ENCODE measurements around the gene FSTL4.
"Not testable (repeated sequence)": the region's sequence is repeated elsewhere in the genome, so short reads cannot be mapped to it uniquely, and the experiment has no call there.

The FSTL4 gene

DNA sequence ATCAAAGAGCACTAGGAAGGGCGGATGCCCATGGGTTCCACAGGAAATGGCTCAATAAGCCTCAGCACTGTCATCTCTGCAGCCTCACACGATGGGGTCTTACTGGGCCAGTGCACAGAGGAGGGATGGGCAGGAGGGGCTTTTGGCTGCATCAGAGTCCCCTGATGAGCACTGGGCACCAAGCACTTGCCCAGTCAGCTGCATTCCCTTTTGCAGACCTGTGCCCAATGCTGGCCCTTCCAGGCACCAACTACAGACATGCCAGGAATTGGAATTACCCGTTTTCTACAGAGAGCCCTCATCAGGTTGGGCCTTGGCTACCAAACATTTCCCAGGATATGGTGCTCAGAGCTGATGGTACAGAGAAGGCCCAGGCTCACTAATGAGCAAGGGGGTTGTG is 378.1 kb downstream of the FSTL4 start:
- DNase-seq, result no peak

DNA sequence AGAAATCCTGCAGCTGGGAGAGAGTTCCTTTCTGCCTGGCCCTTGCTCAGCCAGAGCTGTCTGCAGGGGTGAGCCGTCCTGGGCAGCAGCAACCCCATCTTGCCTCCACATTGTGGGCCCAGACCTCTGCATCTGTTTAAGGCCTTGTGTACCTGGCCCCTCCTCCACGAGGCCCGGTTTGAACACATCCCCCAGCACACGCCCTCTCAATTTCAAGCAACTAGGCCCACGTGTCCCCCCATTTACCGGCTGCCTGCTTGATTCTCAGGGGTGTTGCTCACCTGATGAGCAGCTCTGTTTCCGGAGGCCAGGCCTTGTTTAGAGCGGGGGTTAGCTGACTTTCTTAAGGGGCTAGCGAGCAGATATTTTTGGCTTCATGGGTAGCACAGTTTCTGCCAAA is 378.7 kb downstream of the FSTL4 start:
- DNase-seq, result no peak

GRCh38 chr5:133232911-133233310 is 379.4 kb downstream of the FSTL4 start:
- no peak for DNase-seq

DNA sequence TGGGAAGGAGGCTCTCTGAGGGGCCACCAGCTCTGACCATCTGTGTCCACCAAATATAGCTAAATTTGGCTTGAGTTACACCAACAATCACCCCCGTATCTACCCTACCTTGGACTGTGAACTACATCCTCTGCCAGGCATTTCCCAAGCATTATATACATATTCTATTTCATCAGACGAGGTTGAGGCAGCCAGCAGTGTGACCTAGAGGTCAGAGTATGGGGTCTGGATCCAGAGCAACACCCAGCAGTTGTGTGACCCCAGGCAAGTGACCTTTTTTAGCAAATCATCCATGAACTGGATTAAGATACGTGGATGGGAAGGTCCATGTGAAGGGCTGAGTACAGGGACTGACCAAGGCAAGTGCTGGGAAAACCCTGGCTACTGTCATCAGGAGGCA is 379.9 kb downstream of the FSTL4 start:
- DNase-seq, result no peak

- DNase-seq, result no peak
Measured at GRCh38 chr5:133232011-133232410, 380.3 kb downstream of the FSTL4 start.

DNA sequence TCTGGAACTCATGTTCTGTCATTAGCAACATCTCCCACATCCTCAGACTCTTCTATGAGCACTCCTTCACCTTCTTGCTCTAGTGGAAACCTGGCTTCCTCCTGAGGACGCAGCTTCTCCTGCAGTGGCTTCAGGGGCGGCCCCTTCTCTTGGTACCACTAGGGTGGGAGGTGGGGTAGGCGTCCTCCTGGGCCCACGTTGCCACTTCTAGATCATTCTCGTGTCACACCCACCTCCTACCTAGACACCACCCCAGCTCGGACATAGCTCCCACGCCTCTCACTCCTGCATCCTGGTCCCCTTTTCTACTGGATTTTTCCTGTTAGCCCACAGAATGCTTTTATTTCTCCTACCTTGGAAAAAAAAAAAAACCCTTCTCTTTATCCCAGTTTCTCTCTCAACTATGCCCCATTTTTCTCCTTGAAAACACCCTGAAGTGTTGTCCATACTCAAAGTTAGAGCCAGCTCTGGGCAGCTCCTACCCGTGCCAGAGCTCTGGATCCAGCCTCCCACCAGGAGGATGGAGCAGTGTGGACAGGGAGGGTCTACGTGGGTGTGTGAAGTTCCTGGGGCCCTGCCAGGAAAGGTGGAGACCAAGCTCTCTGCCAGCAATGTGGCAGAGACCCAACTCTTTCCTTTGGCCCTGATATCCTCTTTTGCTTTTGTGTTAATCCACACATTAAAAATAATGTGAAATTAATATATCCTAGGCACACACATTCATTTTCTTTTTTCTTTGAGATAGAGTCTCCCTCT is 381.3 kb downstream of the FSTL4 start:
- DNase-seq, result no peak

DNA sequence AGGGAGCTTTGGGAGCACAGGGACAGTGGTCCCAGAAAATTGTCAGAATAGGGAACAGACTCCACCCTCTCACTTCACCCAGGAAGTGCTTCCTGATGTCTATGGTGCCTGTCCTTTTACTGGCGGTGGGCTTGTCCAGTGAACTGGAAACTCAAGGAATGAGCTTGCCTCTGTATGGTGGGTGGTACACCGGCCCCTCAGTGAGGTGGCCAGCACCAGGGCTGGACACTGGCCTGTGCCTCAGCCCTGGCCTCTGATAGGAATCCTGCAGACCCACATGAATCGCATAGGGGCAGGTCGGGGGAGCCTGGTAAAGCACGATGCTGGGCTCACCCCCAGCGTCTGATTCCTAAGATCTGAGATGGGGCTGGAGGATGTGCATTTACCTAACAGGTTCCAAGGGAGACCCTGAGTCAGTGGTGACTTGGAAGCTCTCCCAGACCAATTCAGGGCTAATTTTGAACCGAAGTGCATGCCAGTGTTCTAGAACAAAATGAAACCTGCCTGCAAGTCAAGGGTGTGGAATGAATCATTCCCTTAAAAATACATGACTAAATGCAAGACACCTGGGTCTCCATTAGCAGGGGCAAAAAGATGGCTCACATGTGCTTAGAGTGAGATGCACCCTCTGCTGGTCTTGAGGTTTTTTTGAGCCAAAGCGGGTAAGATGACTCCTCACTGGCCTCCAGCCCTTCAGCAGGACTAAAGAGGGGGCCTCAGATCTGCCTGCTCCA is 382.2 kb downstream of the FSTL4 start:
- DNase-seq, result no peak

DNA sequence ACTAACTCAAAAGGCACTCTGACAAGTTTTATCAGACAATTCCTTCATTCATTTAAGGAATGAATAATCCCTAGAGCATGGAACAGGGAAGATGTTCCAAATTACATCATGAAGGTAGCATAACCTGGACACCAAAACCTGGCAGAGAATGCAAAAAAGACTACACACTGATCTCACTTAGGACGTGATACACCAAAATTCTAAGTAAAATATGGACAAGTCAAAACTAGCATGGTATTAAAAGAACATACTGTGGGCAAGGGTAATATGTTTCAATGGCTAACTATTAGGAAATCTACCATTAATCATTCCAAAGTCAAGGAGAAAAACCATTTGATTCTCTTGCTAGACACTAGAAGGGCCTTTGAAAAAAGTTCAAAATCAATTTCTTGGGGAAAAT is 384.0 kb downstream of the FSTL4 start:
- DNase-seq, result no peak

DNA sequence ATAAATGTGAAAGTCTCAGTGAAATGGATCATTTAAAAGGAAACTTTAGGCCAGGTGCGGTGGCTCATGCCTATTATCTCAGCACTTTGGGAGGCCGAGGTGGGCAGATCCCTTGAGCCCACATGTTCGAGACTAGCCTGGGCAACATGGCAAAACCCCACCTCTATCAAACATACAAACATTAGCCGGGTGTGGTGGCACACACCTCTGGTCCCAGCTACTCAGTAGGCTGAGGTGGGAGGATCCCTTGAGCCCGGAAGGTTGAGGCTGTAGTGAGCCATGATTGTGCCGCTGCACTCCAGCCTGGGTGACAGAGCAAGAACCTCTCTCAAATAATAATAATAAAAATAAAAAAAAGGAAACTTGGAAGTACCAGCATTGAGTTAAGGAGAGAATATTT is 384.4 kb downstream of the FSTL4 start:
- no peak for DNase-seq

- DNase-seq, result no peak
Measured at GRCh38 chr5:133227082-133227481, 385.3 kb downstream of the FSTL4 start.

DNA sequence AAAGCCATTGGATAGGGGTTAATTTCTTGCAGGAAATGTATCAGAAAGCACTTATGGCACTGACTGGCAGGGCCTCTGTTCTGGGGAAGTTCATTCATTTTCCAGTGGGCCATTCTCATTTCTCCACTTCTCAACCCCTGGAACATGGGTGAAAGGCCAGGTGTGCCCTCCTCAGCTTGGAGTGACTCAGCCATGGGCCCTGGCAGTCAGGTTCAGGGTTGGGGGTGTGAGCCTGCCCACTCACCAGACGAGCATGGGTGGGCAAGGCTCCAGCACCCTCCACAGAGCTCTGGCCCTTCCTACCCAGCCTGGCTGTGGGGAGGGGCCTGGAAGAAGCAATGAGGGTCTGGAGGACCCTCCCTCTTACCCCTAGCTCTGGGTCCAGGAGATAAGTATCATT is 386.2 kb downstream of the FSTL4 start:
- DNase-seq, result no peak

GRCh38 chr5:133225671-133226152 is 386.6 kb downstream of the FSTL4 start:
- no peak for DNase-seq

GRCh38 chr5:133222979-133223378 is 389.4 kb downstream of the FSTL4 start:
- no peak for DNase-seq

DNA sequence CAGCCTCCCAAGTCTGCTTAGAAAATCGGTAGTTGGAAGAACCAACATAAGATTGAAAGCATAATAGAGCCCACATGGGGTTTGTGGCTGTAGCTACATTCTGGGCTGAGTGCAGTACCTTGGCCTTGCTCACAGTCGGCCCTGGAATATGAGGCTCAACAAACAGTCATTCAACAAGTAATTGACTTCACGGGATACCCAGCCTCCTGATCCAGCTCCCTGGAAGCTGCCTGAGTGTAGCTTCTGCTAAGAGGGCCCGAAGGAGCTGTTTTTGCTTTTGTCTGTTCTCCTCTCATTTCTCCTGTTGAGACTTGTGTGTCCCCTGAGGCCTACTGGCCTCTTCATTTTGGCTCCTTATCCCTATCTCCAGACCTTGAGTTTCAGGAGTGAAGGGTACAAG is 389.8 kb downstream of the FSTL4 start:
- no peak for DNase-seq

- DNase-seq, result no peak
Measured at GRCh38 chr5:133222040-133222439, 390.3 kb downstream of the FSTL4 start.

- DNase-seq, result no peak
Measured at GRCh38 chr5:133220851-133221674, 391.3 kb downstream of the FSTL4 start.

- no peak for DNase-seq
Measured at GRCh38 chr5:133219296-133219695, 393.0 kb downstream of the FSTL4 start.

- not testable (repeated sequence) for DNase-seq
Measured at GRCh38 chr5:133216138-133216537, 396.2 kb downstream of the FSTL4 start.

- DNase-seq, result no peak
Measured at GRCh38 chr5:133214153-133214820, 398.1 kb downstream of the FSTL4 start.

DNA sequence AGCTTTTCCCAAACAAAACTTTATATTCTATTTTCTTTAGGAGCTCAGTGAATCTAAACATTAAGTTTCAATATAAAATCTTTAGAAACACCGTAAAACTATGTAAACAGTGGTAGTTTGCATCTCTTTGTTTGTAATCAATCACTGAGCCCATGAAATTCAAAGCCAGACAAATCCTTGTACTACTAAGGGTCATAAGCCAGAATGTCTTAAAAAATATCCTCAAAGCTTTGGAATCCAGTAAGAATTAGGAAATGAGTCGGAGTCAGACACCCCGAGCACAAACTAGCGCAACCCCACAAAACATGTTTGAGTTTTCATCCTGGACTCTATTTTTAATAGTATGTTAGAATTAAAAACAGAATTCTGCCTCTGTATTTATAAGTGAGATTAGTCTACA is 406.7 kb downstream of the FSTL4 start:
- no peak for DNase-seq

DNA sequence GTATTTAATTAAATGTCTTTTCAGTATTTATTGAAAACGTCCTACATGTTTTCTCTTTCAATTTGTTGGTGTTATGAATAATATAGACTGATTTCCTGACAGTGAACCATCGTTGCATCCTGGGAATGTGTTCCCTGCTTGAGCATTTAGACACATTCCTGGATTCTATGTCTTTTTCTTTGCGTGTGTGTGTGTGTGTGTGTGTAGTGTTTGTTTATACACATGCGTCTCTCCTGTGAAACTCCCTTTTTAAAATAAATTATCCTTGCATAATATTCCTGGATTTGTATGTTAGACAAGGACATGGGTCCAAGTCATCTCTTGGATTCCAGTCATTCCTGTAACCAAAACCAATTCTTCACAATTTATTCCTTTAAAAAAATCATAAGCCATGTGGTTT is 407.1 kb downstream of the FSTL4 start:
- DNase-seq, result no peak

DNA sequence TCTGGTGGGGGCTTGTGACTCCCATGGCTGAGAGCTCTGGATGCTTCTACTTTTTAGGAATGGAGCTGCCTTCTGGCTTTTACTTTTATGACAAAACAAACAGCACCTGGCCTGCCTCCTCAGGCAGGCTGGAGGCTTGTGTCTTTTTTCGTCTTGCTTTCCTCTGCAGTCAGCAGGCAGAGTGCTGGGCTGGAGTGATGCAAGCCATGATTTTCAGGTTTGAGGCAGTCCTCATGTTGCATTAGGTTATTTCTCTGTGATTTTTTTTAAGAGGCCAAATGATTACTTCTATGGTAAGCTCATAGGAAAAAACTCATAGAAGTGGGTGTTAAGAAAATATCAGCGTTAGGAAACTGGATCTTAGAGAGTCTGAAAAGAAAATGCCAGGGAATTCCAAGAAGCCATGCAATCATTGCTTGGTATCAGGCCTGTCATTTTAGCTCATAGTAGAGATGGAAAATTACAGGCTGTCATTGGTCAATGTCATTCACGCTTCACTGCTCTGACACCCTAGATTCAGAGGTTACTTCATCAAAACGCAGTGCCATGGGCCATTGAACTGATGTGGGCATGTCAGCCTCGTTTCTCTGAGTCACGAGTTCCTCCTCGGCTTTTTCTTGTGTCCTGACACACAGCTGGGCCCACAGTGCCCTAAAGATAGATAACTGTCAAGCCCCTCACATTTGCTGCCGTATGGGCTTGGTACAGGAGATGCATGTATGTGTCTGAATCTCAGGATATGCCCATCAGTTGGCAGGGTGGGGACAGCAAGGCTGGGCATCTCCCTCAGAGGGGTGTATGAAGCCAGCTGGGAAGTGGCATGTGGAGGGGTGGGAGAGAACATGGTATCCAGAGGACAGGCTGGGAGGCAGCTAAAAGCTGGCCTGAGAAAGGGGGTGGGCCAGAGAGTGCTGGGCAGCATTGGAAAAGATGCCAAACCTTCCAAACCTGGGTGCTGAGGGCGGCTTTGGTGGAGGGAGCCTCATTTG is 408.7 kb downstream of the FSTL4 start:
- no peak for DNase-seq
